ENCODE results near the gene AFAP1L2.

The AFAP1L2 gene

GRCh38 chr10:114441107-114441506 is 36.8 kb upstream of the AFAP1L2 start:
- Histone ChIP-seq H2AFZ (ENCODE audit: low read length) (no peak overlapping the region), H3K27me3 (ENCODE audit: insufficient read depth, low read length, poor library complexity, severe bottlenecking) (no peaks in the 10 kb centered on the region), H4K20me1 (ENCODE audit: insufficient read depth, low read length, poor library complexity, severe bottlenecking) (no peaks in the 10 kb centered on the region), H3K4me1 (ENCODE audit: insufficient read depth, low read length, poor library complexity, severe bottlenecking) (peaks cover 10% of the 10 kb centered on the region), H3K9me2 (replicated peaks; ENCODE audit: low read depth, low read length) (no peaks in the 10 kb centered on the region), H3F3A (ENCODE audit: low read depth) (no peaks in the 10 kb centered on the region), H3K79me2 (ENCODE audit: insufficient read depth, low read length) (no peaks in the 10 kb centered on the region), H3K36me3 (ENCODE audit: insufficient read depth, low read length) (peaks cover 91% of the 10 kb centered on the region; the same call in 1 of the 2 replicates), H3K9ac (ENCODE audit: low read depth, low read length, poor library complexity, severe bottlenecking) (no peak overlapping the region), H3K4me2 (ENCODE audit: low read depth, low read length, poor library complexity, severe bottlenecking) (no peak overlapping the region), H3K9me3 (ENCODE audit: insufficient read depth, low read depth, low read length) (no peaks in the 10 kb centered on the region), H3K4me3 (ENCODE audit: low read length, poor library complexity, severe bottlenecking) (no peak overlapping the region)
- no peak for TF ChIP-seq EZH2phosphoT487 (IDR thresholded peaks at IDR 0.05; ENCODE audit: borderline replicate concordance)
- no peak for TF ChIP-seq CTCF (conservative IDR thresholded peaks at IDR 0.05; ENCODE audit: low read length)

DNA sequence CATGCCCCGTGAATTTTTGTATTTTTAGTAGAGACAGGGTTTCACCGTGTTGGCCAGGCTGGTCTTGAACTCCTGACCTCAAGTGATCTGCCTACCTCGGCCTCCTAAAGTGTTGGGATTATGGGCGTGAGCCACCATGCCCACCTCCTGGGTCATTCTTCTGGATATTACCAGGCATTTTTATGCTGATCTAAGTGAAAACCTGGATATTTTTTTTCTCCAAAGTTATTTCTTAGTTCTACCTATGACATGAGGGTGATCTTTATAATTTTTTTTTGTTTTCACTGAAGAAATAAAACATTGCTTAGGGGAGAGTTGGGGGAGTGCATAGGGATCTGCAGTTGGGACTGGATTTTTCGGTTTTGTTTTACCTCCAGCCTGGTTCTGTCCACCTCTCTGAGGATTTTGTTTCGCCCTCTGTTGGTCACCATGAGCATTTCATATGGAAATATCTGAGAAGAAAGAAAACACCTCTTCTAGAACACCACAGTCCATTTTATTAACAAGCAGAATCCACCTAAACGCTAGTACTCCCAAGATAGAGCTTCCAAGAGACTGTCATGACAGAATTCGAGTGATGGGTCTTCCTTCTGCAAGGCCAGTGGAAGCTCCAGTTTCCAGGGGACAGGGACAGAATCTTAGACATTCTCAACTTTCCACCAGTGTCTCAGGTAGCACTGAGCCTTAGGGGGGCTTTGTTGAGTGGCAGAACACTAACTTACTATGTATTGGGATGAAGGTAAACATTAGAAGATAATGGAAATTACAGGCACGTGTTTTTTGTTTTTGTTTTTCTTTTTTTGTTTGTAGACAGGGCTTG is 33.4 kb upstream of the AFAP1L2 start:
- Histone ChIP-seq H4K20me1 (ENCODE audit: insufficient read depth, low read length, poor library complexity, severe bottlenecking) (no peaks in the 10 kb centered on the region), H3K79me2 (ENCODE audit: insufficient read depth, low read length) (no peaks in the 10 kb centered on the region), H3K36me3 (ENCODE audit: insufficient read depth, low read length) (peaks cover 93% of the 10 kb centered on the region; the same call in 1 of the 2 replicates), H3K4me3 (ENCODE audit: low read length, poor library complexity, severe bottlenecking) (no peak overlapping the region), H3F3A (ENCODE audit: low read depth) (no peaks in the 10 kb centered on the region), H3K9ac (ENCODE audit: low read depth, low read length, poor library complexity, severe bottlenecking) (no peak overlapping the region), H3K9me3 (ENCODE audit: insufficient read depth, low read depth, low read length) (no peaks in the 10 kb centered on the region), H2AFZ (ENCODE audit: low read length) (no peak overlapping the region), H3K4me2 (ENCODE audit: low read depth, low read length, poor library complexity, severe bottlenecking) (no peak overlapping the region), H3K4me1 (ENCODE audit: insufficient read depth, low read length, poor library complexity, severe bottlenecking) (peaks cover 10% of the 10 kb centered on the region), H3K9me2 (replicated peaks; ENCODE audit: low read depth, low read length) (no peaks in the 10 kb centered on the region), H3K27me3 (ENCODE audit: insufficient read depth, low read length, poor library complexity, severe bottlenecking) (no peaks in the 10 kb centered on the region)
- TF ChIP-seq CTCF (conservative IDR thresholded peaks at IDR 0.05; ENCODE audit: low read length) (peak; percentile 65), EZH2phosphoT487 (IDR thresholded peaks at IDR 0.05; ENCODE audit: borderline replicate concordance) (no peak)

GRCh38 chr10:114436941-114437340 is 32.6 kb upstream of the AFAP1L2 start:
- TF ChIP-seq EZH2phosphoT487 (IDR thresholded peaks at IDR 0.05; ENCODE audit: borderline replicate concordance) (no peak), CTCF (conservative IDR thresholded peaks at IDR 0.05; ENCODE audit: low read length) (no peak)
- Histone ChIP-seq H3K4me2 (ENCODE audit: low read depth, low read length, poor library complexity, severe bottlenecking) (no peak overlapping the region), H3K36me3 (ENCODE audit: insufficient read depth, low read length) (peaks cover 91% of the 10 kb centered on the region; the same call in 1 of the 2 replicates)

More at GRCh38 chr10:114436941-114437340, 32.6 kb upstream of the AFAP1L2 start:
- Histone ChIP-seq H3K27me3 (ENCODE audit: insufficient read depth, low read length, poor library complexity, severe bottlenecking) (no peaks in the 10 kb centered on the region), H4K20me1 (ENCODE audit: insufficient read depth, low read length, poor library complexity, severe bottlenecking) (no peaks in the 10 kb centered on the region), H3F3A (ENCODE audit: low read depth) (no peaks in the 10 kb centered on the region; the same call in 1 of the 2 replicates), H3K9me2 (replicated peaks; ENCODE audit: low read depth, low read length) (no peaks in the 10 kb centered on the region), H3K9ac (ENCODE audit: low read depth, low read length, poor library complexity, severe bottlenecking) (no peak overlapping the region), H3K4me1 (ENCODE audit: insufficient read depth, low read length, poor library complexity, severe bottlenecking) (peaks cover 2% of the 10 kb centered on the region), H3K9me3 (ENCODE audit: insufficient read depth, low read depth, low read length) (no peaks in the 10 kb centered on the region), H3K4me3 (ENCODE audit: low read length, poor library complexity, severe bottlenecking) (no peak overlapping the region), H2AFZ (ENCODE audit: low read length) (no peak overlapping the region), H3K79me2 (ENCODE audit: insufficient read depth, low read length) (no peaks in the 10 kb centered on the region)
